ENCODE data around the gene PPM1J. TPM values are rescaled to one million over a fixed set of nuclear protein-coding genes. Genes with fewer than 3 reads are reported as not detected.

Gene PPM1J
- total and polyA plus RNA-seq, 2 of the 8 experiments (the other 6 are each of a cell fraction or from before 2014, with no cell fraction given) = 19.4 to 31.6 TPM

- TF ChIP-seq, protein P1, sequence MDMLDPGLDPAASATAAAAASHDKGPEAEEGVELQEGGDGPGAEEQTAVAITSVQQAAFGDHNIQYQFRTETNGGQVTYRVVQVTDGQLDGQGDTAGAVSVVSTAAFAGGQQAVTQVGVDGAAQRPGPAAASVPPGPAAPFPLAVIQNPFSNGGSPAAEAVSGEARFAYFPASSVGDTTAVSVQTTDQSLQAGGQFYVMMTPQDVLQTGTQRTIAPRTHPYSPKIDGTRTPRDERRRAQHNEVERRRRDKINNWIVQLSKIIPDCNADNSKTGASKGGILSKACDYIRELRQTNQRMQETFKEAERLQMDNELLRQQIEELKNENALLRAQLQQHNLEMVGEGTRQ (IDR thresholded peaks at IDR 0.05; ENCODE audit: low read length) = no peak
- TF ChIP-seq SUZ12 (IDR thresholded peaks at IDR 0.05; ENCODE audit: low read length) = no peak
- TF ChIP-seq SP2 (IDR thresholded peaks at IDR 0.05; ENCODE audit: low read length) = no peak
- no peak for TF ChIP-seq EP300 (IDR thresholded peaks at IDR 0.05; ENCODE audit: borderline replicate concordance in 1 of 2, low read depth in 2 of 2, low read length in 2 of 2)
- TF ChIP-seq PHF8 (conservative IDR thresholded peaks at IDR 0.05; ENCODE audit: low read depth, low read length) = no peak
- no peak for TF ChIP-seq RBBP5 (IDR thresholded peaks at IDR 0.05; ENCODE audit: borderline replicate concordance, low read depth, low read length)
- no peak for TF ChIP-seq CHD1 (IDR thresholded peaks at IDR 0.05; ENCODE audit: low read depth, low read length)
- TF ChIP-seq CBX8 (IDR thresholded peaks at IDR 0.05; ENCODE audit: borderline replicate concordance, low read depth, low read length) = no peak
- no peak for TF ChIP-seq POLR2AphosphoS5 (IDR thresholded peaks at IDR 0.05; ENCODE audit: low read depth, low read length)
- TF ChIP-seq CBX5 (IDR thresholded peaks at IDR 0.05; ENCODE audit: low read depth, low read length) = no peak
- TF ChIP-seq TEAD4 (IDR thresholded peaks at IDR 0.05; ENCODE audit: low read depth, low read length) = no peak
- TF ChIP-seq JUN (IDR thresholded peaks at IDR 0.05; ENCODE audit: low read depth, low read length) = no peak
Observed at GRCh38 chr1:112748396-112748795, 33.3 kb upstream of the PPM1J start (continued).

Data from H1 (cell line).